ENCODE measurements around the gene PCDH12.

GRCh38 chr5:142000173-142000572, 42.2 kb upstream of the PCDH12 start:
- no peak for TF ChIP-seq CTCF (conservative IDR thresholded peaks at IDR 0.05)
- no peak for TF ChIP-seq ZFX (IDR thresholded peaks at IDR 0.05)

Data from C4-2B (cell line).